ELR (cell line): ENCODE measurements around the gene MXD4.
"Not testable (repeated sequence)": the region's sequence is repeated elsewhere in the genome, so short reads cannot be mapped to it uniquely, and the experiment has no call there.

Experiments
- DNase-seq: peaks from one replicate; pipeline ENCODE4 v3.0.0-alpha.2; 2015; ENCODE audit warnings: low read depth

The MXD4 gene

GRCh38 chr4:2219233-2219760 is 42.6 kb downstream of the MXD4 start:
- DNase-seq, result no peak

- DNase-seq, result no peak
These were observed 43.5 kb downstream of the MXD4 start for GRCh38 chr4:2218436-2218835.

GRCh38 chr4:2217726-2218125 is 44.2 kb downstream of the MXD4 start:
- DNase-seq, result peak; percentile 55

GRCh38 chr4:2212831-2213230 is 49.1 kb downstream of the MXD4 start:
- DNase-seq, result no peak

- DNase-seq, result not testable (repeated sequence)
These were observed 59.1 kb downstream of the MXD4 start for GRCh38 chr4:2202789-2203188.
